T-helper 1 cell (primary cell): ENCODE measurements around the gene MAD1L1.

Source experiments
- DNase-seq, 5 donors: peaks; one replicate each; pipeline ENCODE4 v3.0.0-alpha.2; 2012 to 2020

The MAD1L1 gene

DNA sequence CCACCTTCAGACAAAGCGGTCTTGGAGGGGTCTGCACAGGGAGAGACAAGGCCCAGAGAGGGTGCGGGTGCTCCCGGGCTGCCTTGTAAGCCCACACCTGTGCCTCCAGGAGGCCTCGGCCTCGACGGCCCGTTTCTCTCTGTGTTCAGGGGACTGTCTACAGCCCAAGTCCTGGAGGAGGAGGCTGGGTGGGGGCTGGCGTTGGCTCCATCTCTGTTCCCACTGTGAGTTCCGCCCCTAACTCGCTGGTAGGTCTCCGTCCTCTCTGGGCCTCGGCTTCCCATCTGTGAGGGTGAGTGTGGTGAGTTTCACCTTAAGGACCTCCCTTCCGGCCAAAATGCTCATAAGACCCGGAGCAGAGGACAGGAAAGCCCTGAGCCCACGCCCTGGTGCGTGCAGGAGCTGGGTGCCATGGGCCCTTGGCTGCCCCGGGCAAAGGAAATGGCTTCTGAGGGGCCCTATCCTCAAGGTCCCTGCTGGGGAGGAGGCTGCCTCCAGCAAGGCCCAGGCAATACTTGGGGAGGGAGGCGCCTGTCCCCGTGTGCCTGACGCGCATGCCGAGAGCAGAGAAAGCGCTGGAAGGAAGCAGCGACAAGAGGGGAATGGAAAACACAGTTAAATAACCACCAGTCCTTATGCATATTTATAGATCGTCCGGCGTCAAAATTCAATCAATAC, 285.8 kb downstream of the MAD1L1 start:
- no peak for DNase-seq

DNA sequence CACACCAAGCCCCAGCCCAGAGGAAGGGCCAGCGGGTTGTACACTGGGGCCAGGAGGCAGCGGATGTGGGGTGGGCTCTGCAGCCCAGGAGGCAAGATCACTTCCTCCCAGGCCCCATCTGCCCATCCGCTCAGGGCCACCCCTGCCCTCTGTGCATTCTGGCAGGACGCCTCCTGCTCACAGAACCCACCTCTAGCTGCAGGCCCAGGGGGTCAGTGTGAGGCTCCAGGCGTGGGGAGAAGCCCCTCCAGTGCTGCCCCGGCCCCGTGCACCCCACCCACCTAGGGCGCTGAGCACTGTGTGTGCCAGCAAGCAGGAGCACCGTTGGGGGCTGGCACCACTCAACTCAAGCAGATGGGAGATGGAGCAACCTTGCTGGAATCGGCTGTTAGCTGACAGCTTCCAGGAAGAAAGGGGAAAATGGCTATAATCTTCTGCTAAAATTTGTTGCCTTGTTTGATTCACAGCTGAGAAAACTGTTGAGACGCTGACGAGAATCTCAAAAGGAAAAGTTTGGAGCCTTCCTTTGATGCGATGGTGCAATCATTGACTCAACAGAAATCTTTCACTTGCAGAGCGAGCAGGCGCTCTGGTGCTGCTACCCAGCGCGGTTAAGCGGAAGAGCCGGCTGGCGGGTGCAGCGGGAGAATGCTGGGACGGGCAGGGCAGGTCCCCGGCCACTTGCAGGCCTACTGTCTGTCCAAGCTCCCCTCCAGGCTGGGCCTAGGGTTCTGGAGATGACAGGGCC, 286.5 kb downstream of the MAD1L1 start:
- DNase-seq, result no peak

DNA sequence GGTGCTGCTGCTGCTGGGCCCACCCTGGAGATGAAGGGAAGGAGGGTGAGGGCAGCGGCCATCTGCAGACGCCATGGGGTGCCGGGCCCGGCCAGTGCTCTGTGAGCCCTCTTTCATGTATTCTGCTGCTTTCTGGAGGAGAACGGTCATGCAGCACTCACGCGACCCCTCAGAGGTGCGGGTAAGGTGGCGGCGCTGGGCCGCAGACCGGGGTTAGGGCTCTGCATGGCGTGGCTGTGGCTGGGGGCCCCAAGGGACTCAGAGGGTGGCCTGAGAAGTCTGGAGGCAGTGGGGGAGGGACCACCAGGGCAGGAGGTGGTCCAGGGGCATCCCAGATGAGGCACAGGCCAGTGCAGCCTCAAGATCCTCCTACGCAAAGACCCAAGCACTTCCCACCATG, 287.2 kb downstream of the MAD1L1 start:
- DNase-seq, result no peak

DNA sequence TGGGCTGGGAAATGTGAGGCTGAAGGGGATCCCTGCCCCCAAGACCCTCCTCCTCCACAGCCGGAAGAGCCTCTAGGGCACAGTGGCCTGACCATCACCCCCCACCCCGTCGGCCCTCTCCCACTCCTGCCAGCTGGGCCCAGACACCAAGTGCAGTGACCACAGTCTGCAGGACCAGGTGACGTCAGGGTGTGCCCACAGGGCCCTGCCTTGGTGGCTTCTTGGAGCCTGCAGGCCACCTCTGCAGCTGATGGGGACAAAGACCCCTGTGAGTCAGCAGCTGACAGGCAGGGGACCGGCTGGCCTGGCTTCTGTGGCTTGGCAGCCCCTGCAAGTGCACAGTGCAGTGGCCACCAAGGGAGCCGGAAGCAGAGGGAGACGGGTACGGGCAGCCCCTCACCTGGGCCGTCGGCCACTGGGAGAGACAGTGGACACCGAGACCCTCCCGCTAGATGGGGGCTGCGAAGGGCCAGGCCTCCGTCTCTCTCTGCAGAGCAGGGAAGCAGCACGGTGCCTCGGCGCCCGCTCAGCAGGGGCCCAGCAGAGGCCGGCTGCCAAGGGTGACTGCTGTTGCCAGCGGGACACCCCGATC, 288.0 kb downstream of the MAD1L1 start:
- DNase-seq, result no peak

DNA sequence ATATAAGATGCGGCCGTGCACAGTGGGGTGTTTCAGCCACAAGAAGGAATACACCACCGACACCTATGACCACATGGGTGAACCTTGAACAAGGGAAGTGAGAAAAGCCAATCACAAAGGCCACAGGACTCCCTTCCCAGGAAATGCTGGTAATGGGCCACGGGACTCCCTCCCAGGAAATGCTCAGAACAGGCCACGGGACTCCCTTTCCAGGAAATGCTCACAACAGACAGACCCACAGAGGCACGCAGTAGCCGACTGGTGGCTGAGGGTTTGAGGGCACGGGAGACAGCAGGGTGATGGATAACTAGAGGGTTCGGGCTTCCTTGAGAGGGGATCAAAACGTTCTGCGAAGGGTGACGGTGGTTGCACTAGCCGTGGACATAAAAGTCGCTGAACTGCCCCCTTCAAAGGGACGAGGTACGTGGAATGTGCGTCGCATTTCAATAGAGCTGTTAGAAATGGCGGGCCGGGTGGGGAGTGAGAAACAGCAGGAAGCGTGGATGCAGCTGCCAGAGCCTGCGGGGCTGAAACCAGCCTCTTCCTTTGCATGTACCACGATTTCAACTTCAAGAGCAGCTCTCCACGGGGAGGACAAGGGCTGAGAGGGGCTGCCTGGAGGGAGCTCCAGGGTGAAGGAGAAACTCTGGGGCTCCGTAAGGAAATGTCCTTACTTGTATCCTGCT, 288.7 kb downstream of the MAD1L1 start:
- peak in 1 of 5 donors; percentile 73 for DNase-seq

DNA sequence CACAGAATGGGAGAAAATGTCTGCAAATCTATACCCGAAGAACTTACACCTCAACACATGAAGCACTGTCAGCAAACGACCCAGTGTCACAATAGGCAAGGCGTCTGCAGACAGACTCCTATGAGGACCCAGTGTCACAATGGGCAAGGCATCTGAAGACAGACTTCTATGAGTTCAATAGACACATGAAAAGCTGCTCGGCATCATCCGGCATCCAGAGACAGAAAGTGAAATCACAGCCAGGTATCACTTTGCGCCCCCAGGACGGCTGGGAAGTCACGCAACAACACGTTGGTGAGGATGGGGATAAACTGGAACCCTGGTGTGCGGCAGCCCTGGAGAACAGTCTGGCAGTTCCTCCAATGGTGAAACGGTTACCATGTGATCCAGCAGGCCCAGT, 289.4 kb downstream of the MAD1L1 start:
- no peak for DNase-seq

DNA sequence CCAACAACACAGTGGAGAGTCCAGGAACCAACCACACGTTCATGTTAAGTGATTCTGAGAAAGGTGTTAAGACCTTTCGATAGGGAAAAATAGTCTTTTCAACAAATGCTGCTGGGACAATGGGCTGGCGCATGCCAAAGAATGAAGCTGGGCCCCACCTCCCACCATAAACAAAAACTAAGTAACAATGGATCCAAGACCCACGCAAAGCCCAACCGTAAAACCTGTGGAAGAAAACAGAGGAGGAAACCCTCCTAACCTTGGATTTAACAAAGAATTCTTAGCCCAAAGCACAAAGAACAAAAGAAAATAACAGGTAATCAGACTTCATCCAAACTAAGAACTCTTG, 289.8 kb downstream of the MAD1L1 start:
- DNase-seq, result no peak

DNA sequence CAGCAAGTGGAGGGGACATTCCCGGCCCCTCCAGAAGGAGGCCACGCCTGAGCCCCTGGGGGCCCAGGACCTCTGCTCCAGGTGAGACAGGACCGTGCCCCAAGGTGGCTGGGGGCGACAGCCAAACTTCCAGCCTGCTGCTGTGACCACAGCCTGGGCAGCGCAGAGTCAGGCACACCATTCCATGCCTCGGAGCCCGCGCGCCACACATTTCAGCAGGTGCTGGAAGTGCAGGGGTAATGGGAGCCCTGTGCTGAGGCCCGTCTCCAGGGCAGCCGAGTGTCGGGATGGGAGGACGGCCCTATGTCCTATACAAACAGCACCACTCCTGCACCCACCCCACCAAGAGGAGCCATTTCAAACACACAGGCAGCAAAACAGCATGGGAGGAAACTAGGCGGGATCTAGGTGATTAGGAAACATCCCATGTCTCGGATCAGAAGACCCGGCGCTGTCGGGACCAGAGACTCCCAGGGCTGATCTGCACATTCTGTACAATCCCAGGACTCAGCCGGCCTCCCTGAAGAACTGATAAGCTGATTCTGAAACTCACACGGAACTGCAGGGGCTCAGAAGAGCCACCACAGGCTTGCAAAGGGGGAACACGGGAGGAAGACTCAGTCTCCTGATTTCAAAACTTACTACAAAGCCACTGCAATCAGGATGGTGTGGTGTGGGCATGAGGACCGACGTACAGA, 290.4 kb downstream of the MAD1L1 start:
- DNase-seq, result no peak

DNA sequence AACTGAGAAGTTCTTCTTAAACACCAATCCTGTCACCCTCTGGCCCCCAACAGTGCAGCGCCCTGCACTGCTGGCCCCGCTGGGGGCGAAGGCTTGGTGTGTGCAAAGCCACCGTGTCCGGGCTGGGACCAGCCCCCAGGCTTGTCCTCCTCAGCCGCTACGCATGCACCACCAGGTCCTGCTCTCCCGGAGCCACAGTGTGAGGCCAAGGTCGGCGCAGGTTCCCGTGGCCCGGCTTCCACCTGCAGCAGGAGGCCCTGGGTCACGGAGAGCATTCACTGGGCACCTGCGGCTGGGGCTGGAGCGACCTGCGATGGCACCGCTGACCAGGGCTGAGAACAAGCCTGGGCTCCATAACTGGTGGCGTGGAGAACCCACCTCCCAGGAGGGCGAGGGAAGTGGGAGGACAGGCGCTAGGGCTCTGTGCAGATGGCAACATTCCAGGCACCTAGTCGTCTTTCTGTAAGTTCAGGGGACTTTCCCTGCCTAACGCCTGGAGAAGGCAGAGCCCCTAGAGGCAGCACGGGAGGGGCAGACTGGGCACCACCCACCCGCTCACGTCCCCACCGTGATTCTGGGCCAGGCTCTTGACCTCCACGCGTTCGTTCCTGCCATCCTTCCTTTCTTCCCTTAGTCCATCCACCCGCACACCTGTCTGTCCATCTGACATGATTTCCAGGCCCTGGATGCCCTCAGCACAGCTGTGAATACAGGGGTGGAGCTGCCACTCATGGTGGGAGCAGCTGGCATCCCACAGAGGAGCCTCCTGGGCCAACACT, 291.1 kb downstream of the MAD1L1 start:
- no peak for DNase-seq

DNA sequence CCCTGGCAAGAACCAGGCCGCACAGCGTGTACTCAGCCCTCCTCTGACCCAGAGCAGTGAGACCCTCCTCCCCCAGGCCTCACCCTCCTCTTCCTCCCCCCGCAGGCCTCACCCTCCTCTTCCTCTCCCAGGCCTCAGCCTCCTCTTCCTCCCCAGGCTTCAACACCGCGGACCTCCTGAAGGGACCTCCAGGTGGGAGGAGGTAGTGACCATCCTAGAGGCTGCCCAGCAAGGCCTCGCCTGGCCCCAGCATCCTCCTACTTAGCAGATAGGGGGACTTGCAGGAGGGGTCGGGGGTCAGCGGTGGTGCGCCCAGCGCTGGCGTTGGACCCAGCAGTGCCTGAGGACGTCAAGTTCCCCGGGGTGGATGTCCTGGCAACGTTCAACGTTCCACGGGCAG, 291.9 kb downstream of the MAD1L1 start:
- DNase-seq, result no peak

DNA sequence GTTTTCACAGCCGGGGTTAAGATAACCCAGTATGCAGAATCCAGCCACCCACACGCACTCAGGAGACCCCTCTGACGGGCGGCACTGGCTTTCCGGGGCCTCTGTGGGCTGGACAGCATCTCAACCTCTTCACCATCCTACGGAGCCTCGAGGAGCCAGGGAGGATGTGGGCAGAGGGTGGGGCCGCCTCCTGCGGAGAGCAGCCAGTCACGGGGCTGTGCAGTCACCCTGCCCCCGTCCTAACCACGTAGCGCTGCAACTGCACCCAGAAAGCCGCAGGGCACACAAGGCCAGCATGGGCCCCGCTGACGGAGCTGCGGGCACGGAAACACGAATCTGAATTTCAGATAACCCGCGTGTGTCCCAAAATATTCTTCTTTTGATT, 292.4 kb downstream of the MAD1L1 start:
- peak; percentile 72 to 98 (median 85) for DNase-seq

DNA sequence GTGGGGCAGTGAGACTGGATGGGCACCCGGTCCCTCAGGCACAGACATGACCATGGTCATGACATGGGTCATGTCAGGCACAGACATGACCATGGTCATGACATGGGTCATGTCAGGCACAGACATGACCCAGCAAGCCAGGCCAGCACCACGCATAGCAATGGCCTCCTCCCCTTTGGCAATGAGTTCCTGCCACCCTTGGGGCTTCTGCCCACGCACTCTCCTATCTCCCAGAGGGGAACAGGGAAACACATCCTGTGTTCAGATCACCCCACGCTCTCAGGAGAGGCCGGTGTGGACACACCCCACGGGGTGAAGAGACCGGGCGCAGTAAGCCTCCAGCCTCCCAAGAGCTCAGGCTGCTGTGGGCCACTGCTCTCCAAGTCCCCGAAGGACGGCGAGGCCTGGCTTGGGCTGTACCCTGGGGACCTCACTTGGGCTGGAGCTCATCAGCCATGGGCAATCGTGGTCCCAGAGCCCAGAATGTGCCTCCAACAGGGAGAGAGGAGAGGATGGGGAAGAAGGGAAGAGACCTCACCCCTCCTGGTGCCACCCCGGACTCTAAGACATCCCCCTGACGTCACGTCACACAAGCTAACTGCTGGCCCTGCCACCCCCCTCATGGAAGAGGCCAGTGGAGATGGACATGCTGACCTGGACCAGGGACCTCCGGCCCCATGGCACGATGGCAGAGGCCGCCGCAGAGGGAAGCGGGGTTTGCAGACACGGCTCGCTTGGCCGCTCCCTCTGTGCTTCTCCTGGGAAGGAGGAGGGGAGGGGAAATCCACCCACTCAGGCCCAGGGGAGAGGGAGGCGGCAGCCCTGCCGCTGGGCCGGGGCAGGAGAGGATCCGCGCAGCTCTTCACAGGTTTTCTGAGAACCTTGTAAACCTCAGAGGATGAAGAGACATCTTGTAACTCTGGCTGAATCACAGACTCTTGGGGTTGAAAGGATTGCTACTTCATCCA, 293.0 kb downstream of the MAD1L1 start:
- DNase-seq, result peak in 1 of 5 donors; percentile 55

DNA sequence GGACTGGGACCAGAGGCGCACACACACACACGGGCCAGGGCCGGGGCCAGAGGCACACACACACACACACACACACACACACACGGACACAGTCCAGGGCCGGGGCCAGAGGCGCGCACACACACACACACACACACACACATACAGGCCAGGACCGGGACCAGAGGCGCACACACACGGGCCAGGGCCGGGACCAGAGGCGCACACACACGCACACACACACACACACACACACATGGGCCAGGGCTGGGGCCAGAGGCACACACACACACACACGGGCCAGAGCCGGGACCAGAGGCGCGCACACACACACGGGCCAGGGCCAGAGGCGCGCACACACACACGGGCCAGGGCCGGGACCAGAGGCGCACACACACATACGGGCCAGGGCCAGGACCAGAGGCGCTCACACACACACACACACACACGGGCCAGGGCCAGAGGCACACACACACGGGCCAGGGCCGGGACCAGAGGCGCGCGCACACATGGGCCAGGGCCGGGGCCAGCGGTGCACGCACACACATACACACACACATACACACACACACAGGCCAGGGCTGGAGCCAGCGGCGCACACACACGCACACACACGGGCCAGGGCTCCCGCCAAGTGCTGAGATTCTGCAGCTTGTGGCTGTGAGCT, 293.8 kb downstream of the MAD1L1 start:
- DNase-seq, result peak in 1 of 5 donors; percentile 40

DNA sequence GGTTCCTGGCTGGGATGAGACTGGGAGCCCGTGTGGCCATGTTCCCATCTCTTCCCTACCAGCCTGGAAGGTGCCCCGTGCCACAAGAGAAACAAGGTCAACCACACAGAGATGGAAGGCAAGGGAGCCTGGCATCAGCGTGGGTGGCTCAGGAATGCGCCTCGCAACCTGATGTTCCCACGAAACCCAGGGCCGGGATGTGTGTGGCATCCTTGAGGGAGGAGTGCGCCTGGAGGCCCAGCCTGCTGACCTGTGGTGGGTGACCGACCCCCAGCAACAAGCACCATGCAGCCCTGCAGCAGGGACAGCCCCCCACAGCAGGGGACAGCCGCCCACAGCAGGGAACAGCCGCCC, 295.5 kb downstream of the MAD1L1 start:
- no peak for DNase-seq

DNA sequence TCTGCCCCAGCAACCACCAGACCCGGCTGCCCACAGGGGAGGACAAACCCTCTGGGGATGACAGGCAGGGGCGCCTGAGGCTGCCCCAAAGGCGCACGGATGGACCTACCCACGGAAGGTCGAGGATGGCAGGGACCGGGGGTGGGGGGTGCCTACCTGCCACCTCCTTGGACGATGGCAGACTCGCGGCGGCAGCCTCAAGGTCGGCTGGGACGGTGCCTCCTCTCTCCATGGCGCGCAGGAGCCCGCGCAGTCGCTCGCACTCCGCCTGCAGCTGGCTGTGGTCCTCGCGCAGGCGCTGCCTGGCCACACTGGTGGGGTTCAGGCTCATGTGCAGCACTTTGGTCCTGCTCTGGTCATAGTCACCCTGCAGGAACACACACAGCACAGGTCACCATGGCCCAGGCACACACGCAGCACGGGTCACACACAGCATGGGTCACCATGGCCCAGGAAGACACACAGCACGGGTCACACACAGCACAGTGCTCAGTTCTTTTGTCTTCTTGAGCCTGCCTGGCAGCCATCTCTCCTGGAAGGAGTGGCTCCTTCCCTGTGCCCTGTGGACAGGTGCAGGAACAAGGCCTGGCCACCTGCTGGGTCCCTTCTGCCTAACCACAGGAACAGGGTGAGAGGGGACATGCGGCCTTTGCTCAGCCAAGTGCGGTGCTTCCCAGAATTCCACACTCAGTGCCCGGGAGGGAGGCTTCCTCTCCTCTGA, 296.1 kb downstream of the MAD1L1 start:
- no peak for DNase-seq

DNA sequence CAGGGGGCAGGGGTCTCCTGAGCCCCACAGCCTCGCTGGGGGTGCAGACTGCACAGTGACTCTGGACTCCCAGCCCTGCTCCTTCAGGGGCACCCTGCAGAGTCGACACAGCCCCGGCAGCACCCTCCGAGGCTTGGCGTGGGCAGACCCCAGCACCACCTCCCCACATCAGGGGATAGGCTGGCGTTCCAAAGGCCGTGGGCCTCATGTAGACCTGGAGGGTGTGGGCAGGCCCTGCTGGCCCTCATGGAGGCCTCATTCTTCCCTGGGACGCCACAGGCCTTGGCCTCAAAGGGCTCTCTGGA, 296.8 kb downstream of the MAD1L1 start:
- no peak for DNase-seq

DNA sequence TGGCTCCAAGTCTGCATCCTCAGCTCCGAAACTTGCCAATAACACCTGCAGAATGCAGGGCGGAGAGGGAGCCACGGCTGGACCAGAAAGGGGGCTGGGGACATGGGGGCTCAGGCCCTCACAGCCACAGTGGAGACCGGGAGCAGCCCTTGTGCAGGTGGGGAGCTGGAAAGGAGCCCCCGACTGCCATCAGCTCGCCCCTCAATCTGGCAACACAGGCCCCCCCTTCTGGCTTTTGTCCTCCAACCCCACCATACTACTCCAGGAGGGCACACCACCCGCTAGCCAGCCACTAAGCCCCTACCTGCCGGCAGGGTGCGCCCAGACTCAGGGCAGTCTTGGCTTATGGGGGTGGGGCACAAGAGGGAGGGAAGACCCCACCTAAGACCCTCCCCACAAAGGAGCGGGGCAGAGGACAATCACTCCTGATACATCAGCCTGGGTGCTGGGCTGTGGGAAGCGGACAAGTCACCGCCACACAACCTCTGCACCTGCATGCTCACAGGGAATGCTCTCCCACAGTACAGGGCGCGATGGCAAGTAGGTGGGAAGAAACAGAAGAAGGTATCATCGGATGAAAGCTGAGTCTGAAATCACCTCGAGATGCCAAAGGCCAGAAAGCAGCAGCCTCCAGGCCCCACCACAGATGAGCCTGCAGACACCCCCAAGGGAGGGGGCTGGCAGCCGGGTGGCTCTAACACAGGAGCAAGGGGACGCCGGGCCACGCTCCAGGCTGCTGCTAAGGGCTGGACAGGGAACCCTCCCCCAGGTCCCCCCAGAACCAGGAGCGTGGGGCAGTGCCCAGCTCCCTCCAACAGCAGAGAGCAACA, 297.4 kb downstream of the MAD1L1 start:
- no peak for DNase-seq

DNA sequence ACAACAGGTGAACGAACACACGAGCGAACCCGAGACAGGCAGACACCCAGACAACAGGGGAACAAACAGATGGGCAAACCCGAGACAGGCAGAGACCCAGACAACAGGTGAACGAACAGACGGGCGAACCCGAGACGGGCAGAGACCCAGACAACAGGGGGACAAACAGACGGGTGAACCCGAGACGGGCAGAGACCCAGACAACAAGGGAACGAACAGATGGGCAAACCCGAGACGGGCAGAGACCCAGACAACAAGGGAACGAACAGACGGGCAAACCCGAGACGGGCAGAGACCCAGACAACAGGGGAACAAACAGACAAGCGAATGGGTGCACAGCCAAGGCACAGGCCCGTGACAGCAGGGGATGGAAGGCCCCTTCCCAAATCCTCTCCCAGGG, 298.0 kb downstream of the MAD1L1 start:
- DNase-seq, result no peak

DNA sequence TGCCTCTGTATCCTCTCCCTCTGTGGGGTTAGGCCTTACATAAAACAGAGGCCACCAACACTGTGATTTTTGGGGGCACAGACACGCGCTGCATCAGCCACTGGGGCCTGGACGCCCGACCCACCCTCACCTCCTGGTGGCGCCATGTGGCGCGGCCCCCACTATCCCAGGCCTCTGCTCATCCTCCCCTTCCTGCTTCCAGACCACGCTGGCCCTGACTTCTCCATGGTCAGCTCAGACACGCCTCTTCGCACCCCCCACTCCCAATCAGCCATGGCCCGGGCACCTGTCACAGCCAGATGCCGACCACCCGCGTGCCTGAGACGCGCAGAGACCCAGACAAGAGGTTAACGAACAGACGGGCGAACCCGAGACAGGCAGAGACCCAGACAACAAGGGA, 298.7 kb downstream of the MAD1L1 start:
- DNase-seq, result no peak
